Measurements from ENCODE around the gene PLEKHG2. TPM values are rescaled to one million over a fixed set of nuclear protein-coding genes. Genes with fewer than 3 reads are reported as not detected.

The PLEKHG2 gene
- total and polyA plus RNA-seq, 9 of the 15 experiments (the other 6 are each of a cell fraction or from before 2014, with no cell fraction given) = 0.98 to 45.7 (median 9.8) TPM

GRCh38 chr19:39402346-39403300, 9.8 kb upstream of the PLEKHG2 start (continued):
- no peak for TF ChIP-seq ZNF324 (CRISPR knock-in tag; IDR thresholded peaks at IDR 0.05)
- TF ChIP-seq TSHZ1 (CRISPR knock-in tag; IDR thresholded peaks at IDR 0.05) = no peak
- no peak for TF ChIP-seq MBD1 (CRISPR knock-in tag; IDR thresholded peaks at IDR 0.05)
- peak; percentile 58; the same call in 1 of the 2 replicates for TF ChIP-seq TOE1 (IDR thresholded peaks at IDR 0.05; ENCODE audit: borderline replicate concordance)
- no peak for TF ChIP-seq TOE1 (CRISPR knock-in tag; IDR thresholded peaks at IDR 0.05; ENCODE audit: borderline replicate concordance, low read depth)
- TF ChIP-seq NCOA6 (IDR thresholded peaks at IDR 0.05) = no peak; the same call in 1 of the 2 replicates
- TF ChIP-seq MYNN (IDR thresholded peaks at IDR 0.05) = peak; percentile 78; the same call in 1 of the 2 replicates
- no peak for TF ChIP-seq MYNN (CRISPR knock-in tag; IDR thresholded peaks at IDR 0.05)
- TF ChIP-seq ELF2 (CRISPR knock-in tag; IDR thresholded peaks at IDR 0.05) = peak; percentile 78; the same call in 1 of the 2 replicates
- peak; percentile 57; the same call in 1 of the 2 replicates for TF ChIP-seq POLR2A (conservative IDR thresholded peaks at IDR 0.05)
- TF ChIP-seq CREB5 (CRISPR knock-in tag; IDR thresholded peaks at IDR 0.05) = no peak
- peak; percentile 87 for TF ChIP-seq GABPA (tag; conservative IDR thresholded peaks at IDR 0.05; ENCODE audit: low read depth)
- no peak for TF ChIP-seq PRMT5 (CRISPR knock-in tag; IDR thresholded peaks at IDR 0.05)
- no peak for TF ChIP-seq BRF1 (IDR thresholded peaks at IDR 0.05; ENCODE audit: borderline replicate concordance, extremely low read depth, insufficient read length)
- no peak for TF ChIP-seq POLR2AphosphoS2 (IDR thresholded peaks at IDR 0.05; ENCODE audit: low read length)
- no peak for TF ChIP-seq IFI16 (CRISPR knock-in tag; IDR thresholded peaks at IDR 0.05)
- 0 out of 4 replicates have a peak, but pooled peaks of 1 of the 2 experiments have one; percentile 37 for TF ChIP-seq UBTF (IDR thresholded peaks at IDR 0.05; ENCODE audit: borderline replicate concordance in 1 of 2, low read depth in 2 of 2, low read length in 2 of 2)
- peak; percentile 24; the same call in 1 of the 2 replicates for TF ChIP-seq ZNF165 (CRISPR knock-in tag; IDR thresholded peaks at IDR 0.05; ENCODE audit: borderline replicate concordance)
- peak in 1 of 2 experiments; percentile 57; a peak in 2 of 4 replicates for TF ChIP-seq TBL1XR1 (IDR thresholded peaks at IDR 0.05; ENCODE audit: low read length in 2 of 2)
